HG03378 (cell line): ENCODE measurements around the gene LRPPRC.
"Not testable (repeated sequence)": the region's sequence is repeated elsewhere in the genome, so short reads cannot be mapped to it uniquely, and the experiment has no call there.

Experiments used
- ATAC-seq: cut with Tn5 transposase; IDR thresholded peaks from one replicate; pipeline ENCODE4 v1.9.1; 2021; ENCODE audit warnings: mild to moderate bottlenecking, moderate library complexity; ENCODE audit not compliant: unreplicated experiment

LRPPRC gene

GRCh38 chr2:43911136-43911790 lies 84.5 kb downstream of the LRPPRC start:
- ATAC-seq: not testable (repeated sequence)

GRCh38 chr2:43906448-43907109 lies 89.2 kb downstream of the LRPPRC start:
- ATAC-seq: no peak

GRCh38 chr2:43905871-43906270 lies 89.9 kb downstream of the LRPPRC start:
- ATAC-seq: no peak

GRCh38 chr2:43905371-43905803 lies 90.4 kb downstream of the LRPPRC start:
- ATAC-seq: no peak

- no peak for ATAC-seq
These were observed 96.2 kb downstream of the LRPPRC start for GRCh38 chr2:43899589-43899988.

GRCh38 chr2:43898838-43899346 lies 96.9 kb downstream of the LRPPRC start:
- ATAC-seq: no peak

GRCh38 chr2:43898134-43898837 lies 97.5 kb downstream of the LRPPRC start:
- ATAC-seq: no peak

- no peak for ATAC-seq
These were observed 98.3 kb downstream of the LRPPRC start for GRCh38 chr2:43897492-43897891.

GRCh38 chr2:43896906-43897305 lies 98.9 kb downstream of the LRPPRC start:
- no peak for ATAC-seq

GRCh38 chr2:43894743-43895142 lies 101.0 kb downstream of the LRPPRC start:
- ATAC-seq: no peak

GRCh38 chr2:43890855-43891254 lies 104.9 kb downstream of the LRPPRC start:
- ATAC-seq: no peak

GRCh38 chr2:43889416-43889815 lies 106.4 kb downstream of the LRPPRC start:
- no peak for ATAC-seq

- ATAC-seq: no peak
These were observed 108.6 kb downstream of the LRPPRC start for GRCh38 chr2:43887176-43887575.

- ATAC-seq: no peak
These were observed 110.6 kb downstream of the LRPPRC start for GRCh38 chr2:43885132-43885632.

GRCh38 chr2:43884689-43885088 lies 111.1 kb downstream of the LRPPRC start:
- no peak for ATAC-seq

GRCh38 chr2:43882312-43882711 lies 113.5 kb downstream of the LRPPRC start:
- ATAC-seq: no peak

GRCh38 chr2:43880952-43881351 lies 114.8 kb downstream of the LRPPRC start:
- ATAC-seq: no peak

- ATAC-seq: no peak
These were observed 115.3 kb downstream of the LRPPRC start for GRCh38 chr2:43880471-43880870.

GRCh38 chr2:43879261-43879660 lies 116.5 kb downstream of the LRPPRC start:
- ATAC-seq: no peak

- ATAC-seq: peak; percentile 67
These were observed 117.9 kb downstream of the LRPPRC start for GRCh38 chr2:43877782-43878464.
